GM23338 (cell line): ENCODE results near the gene MRC2. TPM values are rescaled to one million over a fixed set of nuclear protein-coding genes. Genes with fewer than 3 reads are reported as not detected.

Experiments used
- ATAC-seq: fragments of 200-7000 bp; cut with Tn5 transposase; 3 replicates; pipeline ENCODE4 v1.9.1; 2020
- DNase-seq: peaks from one replicate; pipeline ENCODE4 v3.0.0-alpha.2; 2015; ENCODE audit warnings: low spot score
- H2AFZ ChIP-seq: fragments of 200-600 bp; sonication (generic); 2 replicates; pipeline ENCODE4 v1.8.0; 2016; ENCODE audit warnings: antibody characterized with exemption, mild to moderate bottlenecking, moderate library complexity
- H3F3A ChIP-seq: fragments of 200-600 bp; sonication (generic); replicated peaks from 2 replicates; pipeline ENCODE4 v1.8.0; 2017; ENCODE audit warnings: antibody characterized with exemption, mixed run types, low read depth
- H3K27ac ChIP-seq: fragments of 200-600 bp; sonication (generic); 2 replicates; pipeline ENCODE4 v1.6.1; 2016; ENCODE audit warnings: low read depth
- H3K27me3 ChIP-seq: fragments of 200-600 bp; sonication (generic); 2 replicates; pipeline ENCODE4 v1.8.0; 2016; ENCODE audit warnings: mild to moderate bottlenecking, mixed run types, moderate library complexity; ENCODE audit not compliant: insufficient read depth
- H3K36me3 ChIP-seq: fragments of 200-600 bp; sonication (generic); 2 replicates; pipeline ENCODE4 v1.8.0; 2016; ENCODE audit warnings: mild to moderate bottlenecking; ENCODE audit not compliant: insufficient read depth
- H3K4me1 ChIP-seq: fragments of 200-600 bp; sonication (generic); 2 replicates; pipeline ENCODE4 v1.8.0; 2016; ENCODE audit warnings: mild to moderate bottlenecking, moderate library complexity; ENCODE audit not compliant: insufficient read depth
- H3K4me2 ChIP-seq: fragments of 200-600 bp; sonication (generic); 2 replicates; pipeline ENCODE4 v1.7.1; 2017; ENCODE audit warnings: mixed run types
- H3K4me3 ChIP-seq: fragments of 200-600 bp; sonication (generic); 2 replicates; pipeline ENCODE4 v1.6.1; 2016; ENCODE audit warnings: mixed run types
- H3K79me2 ChIP-seq: fragments of 200-600 bp; sonication (generic); replicated peaks from 2 replicates; pipeline ENCODE4 v1.8.0; 2017; ENCODE audit warnings: mild to moderate bottlenecking; ENCODE audit not compliant: insufficient read depth
- H3K9me2 ChIP-seq: fragments of 200-600 bp; sonication (generic); 2 replicates; pipeline ENCODE4 v1.8.0; 2017; ENCODE audit not compliant: insufficient read depth
- H4K20me1 ChIP-seq: fragments of 200-600 bp; sonication (generic); replicated peaks from 2 replicates; pipeline ENCODE4 v1.8.0; 2017; ENCODE audit warnings: mild to moderate bottlenecking; ENCODE audit not compliant: insufficient read depth
- H3K27ac Mint-ChIP-seq: 2 replicates; pipeline ENCODE4 v1.8.0; 2020; ENCODE audit warnings: inconsistent platforms, mild to moderate bottlenecking, moderate library complexity, mixed read lengths
- H3K27me3 Mint-ChIP-seq: 3 replicates; pipeline ENCODE4 v1.8.0; 2022; ENCODE audit warnings: low read depth, mild to moderate bottlenecking, moderate library complexity, mixed read lengths, inconsistent platforms; ENCODE audit not compliant: insufficient read depth, poor library complexity
- H3K36me3 Mint-ChIP-seq: 3 replicates; pipeline ENCODE4 v1.8.0; 2021; ENCODE audit warnings: low read depth, mild to moderate bottlenecking, inconsistent platforms, moderate library complexity, mixed read lengths
- H3K4me1 Mint-ChIP-seq: 3 replicates; pipeline ENCODE4 v1.8.0; 2020; ENCODE audit warnings: mild to moderate bottlenecking, inconsistent platforms, mixed read lengths
- H3K4me3 Mint-ChIP-seq: 3 replicates; pipeline ENCODE4 v1.8.0; 2021; ENCODE audit warnings: moderate library complexity, mild to moderate bottlenecking, inconsistent platforms, mixed read lengths
- H3K9me3 Mint-ChIP-seq: 3 replicates; pipeline ENCODE4 v1.8.0; 2020; ENCODE audit warnings: moderate library complexity, mild to moderate bottlenecking, inconsistent platforms, mixed read lengths
- EZH2phosphoT487 ChIP-seq: fragments of 200-600 bp; sonication (generic); IDR thresholded peaks from one replicate; pipeline ENCODE4 v1.8.1; 2018; ENCODE audit warnings: antibody characterized with exemption; ENCODE audit not compliant: unreplicated experiment
- POLR2AphosphoS5 ChIP-seq: IDR thresholded peaks from 2 replicates; pipeline ENCODE4 v1.6.1; 2016; ENCODE audit warnings: antibody characterized with exemption, low read depth
- ZNF114 ChIP-seq: fragments of 250-450 bp; sonication (Bioruptor Pico); IDR thresholded peaks from 2 replicates; pipeline ENCODE4 v1.5.0; 2020; ENCODE audit warnings: mild to moderate bottlenecking, moderate library complexity
- polyA plus RNA-seq: library from polyadenylated mRNA; unstranded; fragments of >200 nt; fragmentation: Nextera tagmentation; extraction: Ambion mirVana; gene quantifications from 2 replicates; pipeline ENCODE4 v1.2.1, GENCODE V29; 2016
- total RNA-seq: library from RNA; depleted of rRNA; stranded (reverse); fragments of >200 nt; shearing (Covaris generic); gene quantifications from 2 replicates; pipeline ENCODE4 v1.2.3, GENCODE V29; 2014
- TF ChIP-seq, protein P1 (sequence below), 2 experiments: fragments of 200-600 bp in 1 of 2; sonication (generic) in 1 of 2; conservative IDR thresholded peaks; 2 replicates each; pipeline versions ENCODE4 v1.5.1 to v1.6.1; 2016 to 2017; ENCODE audit warnings: antibody characterized with exemption in 2 of 2, low read depth in 2 of 2, mild to moderate bottlenecking in 2 of 2, moderate library complexity in 1 of 2
- TF ChIP-seq, protein P2 (sequence below): fragments of 250-450 bp; sonication (Bioruptor Pico); IDR thresholded peaks from 2 replicates; pipeline ENCODE4 v1.5.0; 2020; ENCODE audit warnings: mild to moderate bottlenecking, moderate library complexity

MRC2 gene
- total and polyA plus RNA-seq, 2 experiments from 2014 or later, result 8.0 to 38.6 TPM

DNA sequence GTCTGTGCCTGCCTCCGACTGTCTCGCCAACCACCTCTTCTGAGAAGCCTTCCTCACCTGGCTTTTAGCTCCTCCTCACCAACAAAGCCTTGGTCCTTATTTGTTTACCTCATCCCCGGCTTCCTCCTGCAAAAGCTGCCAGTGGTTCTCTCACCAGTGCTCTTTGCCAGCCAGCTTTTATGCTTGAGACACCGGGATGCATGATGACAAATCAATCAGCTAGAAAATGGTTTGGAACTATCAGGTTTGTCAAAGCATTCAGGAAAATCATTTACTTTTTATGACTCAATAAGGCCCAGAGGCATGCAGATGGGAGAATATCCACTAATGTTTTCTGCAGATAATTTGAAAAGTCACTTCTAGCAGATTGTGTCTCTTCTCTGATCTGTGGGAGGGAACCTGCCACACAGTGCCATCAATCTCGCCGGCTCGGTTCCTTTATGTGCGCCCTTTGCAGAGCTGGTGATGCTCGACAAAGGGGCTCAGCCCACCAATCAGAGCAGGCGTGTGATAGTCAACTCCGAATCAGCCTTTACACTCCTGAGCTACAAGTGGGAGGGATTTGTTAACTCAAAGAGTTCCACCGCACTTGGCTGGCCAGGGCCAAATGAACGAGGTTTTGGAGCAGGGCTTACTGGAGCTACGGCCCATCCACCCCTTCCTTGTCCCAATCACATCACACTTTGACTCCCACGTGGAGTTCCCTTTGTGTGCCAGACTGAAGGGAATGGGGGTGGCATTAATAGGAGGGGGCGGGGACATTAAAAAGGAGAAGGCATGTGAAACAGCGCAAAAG is 85.8 kb downstream of the MRC2 start:
- Mint-ChIP-seq H3K27me3 (peaks cover 10% of the 10 kb centered on the region), H3K9me3 (peaks cover 15% of the 10 kb centered on the region), H3K4me3 (no peak overlapping the region), H3K4me1 (peaks cover 13% of the 10 kb centered on the region), H3K36me3 (peaks cover 15% of the 10 kb centered on the region), H3K27ac (no peak overlapping the region)
- ATAC-seq (peak; percentile 74), DNase-seq (peak; percentile 63)
- Histone ChIP-seq H3K4me1 (0 out of 2 replicates have a peak, but pooled peaks cover 3% of the 10 kb centered on the region), H3F3A (no peaks in the 10 kb centered on the region), H2AFZ (peak overlapping the region; percentile 64; the same call in 1 of the 2 replicates), H3K79me2 (no peaks in the 10 kb centered on the region), H3K4me3 (no peak overlapping the region), H4K20me1 (no peaks in the 10 kb centered on the region), H3K4me2 (no peak overlapping the region), H3K27ac (no peak overlapping the region), H3K27me3 (no peaks in the 10 kb centered on the region), H3K9me2 (no peaks in the 10 kb centered on the region), H3K36me3 (no peaks in the 10 kb centered on the region)
- TF ChIP-seq EZH2phosphoT487, result no peak
- no peak for TF ChIP-seq POLR2AphosphoS5
- TF ChIP-seq, protein P1, sequence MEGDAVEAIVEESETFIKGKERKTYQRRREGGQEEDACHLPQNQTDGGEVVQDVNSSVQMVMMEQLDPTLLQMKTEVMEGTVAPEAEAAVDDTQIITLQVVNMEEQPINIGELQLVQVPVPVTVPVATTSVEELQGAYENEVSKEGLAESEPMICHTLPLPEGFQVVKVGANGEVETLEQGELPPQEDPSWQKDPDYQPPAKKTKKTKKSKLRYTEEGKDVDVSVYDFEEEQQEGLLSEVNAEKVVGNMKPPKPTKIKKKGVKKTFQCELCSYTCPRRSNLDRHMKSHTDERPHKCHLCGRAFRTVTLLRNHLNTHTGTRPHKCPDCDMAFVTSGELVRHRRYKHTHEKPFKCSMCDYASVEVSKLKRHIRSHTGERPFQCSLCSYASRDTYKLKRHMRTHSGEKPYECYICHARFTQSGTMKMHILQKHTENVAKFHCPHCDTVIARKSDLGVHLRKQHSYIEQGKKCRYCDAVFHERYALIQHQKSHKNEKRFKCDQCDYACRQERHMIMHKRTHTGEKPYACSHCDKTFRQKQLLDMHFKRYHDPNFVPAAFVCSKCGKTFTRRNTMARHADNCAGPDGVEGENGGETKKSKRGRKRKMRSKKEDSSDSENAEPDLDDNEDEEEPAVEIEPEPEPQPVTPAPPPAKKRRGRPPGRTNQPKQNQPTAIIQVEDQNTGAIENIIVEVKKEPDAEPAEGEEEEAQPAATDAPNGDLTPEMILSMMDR (conservative IDR thresholded peaks at IDR 0.05; ENCODE audit: low read depth in 2 of 2), result no peak

DNA sequence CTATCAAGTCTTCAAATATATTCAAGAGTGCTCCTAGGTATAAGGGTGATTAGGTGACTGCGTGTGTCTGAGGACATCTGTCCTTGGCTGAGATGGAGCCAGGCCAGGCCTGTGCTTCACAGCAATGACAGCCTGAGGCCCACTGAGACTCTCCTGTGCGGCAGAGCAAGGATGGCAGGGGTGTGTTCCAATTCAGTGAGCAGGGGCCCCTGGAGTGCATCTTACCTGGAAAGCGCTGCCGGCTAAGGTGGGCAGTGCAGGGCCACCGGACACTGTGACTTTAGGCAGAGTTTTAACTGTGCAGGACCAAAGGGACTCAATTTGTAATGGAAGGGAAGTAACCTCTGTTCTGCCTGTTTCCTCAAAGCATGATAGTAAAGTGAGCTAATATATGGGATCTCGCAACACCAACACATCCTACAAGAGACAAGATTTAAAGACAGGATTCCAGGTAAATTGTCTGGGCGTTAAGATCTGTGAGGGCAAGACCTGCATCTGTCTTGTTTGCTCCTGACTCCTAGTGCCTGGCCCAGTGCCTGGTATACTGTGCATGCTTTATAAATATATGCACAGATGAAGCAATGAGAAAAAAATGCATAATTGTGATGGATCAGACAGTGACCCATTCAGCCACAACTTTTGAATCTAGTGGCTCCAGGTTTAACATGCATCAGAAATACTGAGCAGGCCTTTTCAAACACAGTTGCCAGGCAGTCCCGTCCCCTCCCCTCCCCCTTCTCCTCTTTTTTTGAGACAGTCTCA is 86.7 kb downstream of the MRC2 start:
- no peak for ATAC-seq
- H3K27ac ChIP-seq, result no peak overlapping the region
- no peak overlapping the region for H3K4me3 ChIP-seq
- H3K4me1 ChIP-seq, result 0 out of 2 replicates have a peak, but pooled peaks cover 3% of the 10 kb centered on the region
- H3F3A ChIP-seq, result no peaks in the 10 kb centered on the region
- Mint-ChIP-seq H3K4me1 (peaks cover 13% of the 10 kb centered on the region), H3K27ac (no peak overlapping the region), H3K27me3 (peaks cover 9% of the 10 kb centered on the region), H3K4me3 (no peak overlapping the region), H3K36me3 (peaks cover 7% of the 10 kb centered on the region; the same call in 2 of the 3 replicates), H3K9me3 (peaks cover 7% of the 10 kb centered on the region)
- DNase-seq, result no peak
- H3K27me3 ChIP-seq, result no peaks in the 10 kb centered on the region
- 0 out of 2 replicates have a peak overlapping the region, but pooled peaks have one; percentile 64 for H2AFZ ChIP-seq
- H3K36me3 ChIP-seq, result no peaks in the 10 kb centered on the region
- no peaks in the 10 kb centered on the region for H4K20me1 ChIP-seq
- H3K79me2 ChIP-seq, result no peaks in the 10 kb centered on the region
- no peak overlapping the region for H3K4me2 ChIP-seq
- TF ChIP-seq ZNF114 (CRISPR knock-in tag) (no peak), POLR2AphosphoS5 (no peak), EZH2phosphoT487 (no peak)
- TF ChIP-seq, protein P1 (conservative IDR thresholded peaks at IDR 0.05; ENCODE audit: low read depth in 2 of 2), result no peak
- TF ChIP-seq, protein P2, sequence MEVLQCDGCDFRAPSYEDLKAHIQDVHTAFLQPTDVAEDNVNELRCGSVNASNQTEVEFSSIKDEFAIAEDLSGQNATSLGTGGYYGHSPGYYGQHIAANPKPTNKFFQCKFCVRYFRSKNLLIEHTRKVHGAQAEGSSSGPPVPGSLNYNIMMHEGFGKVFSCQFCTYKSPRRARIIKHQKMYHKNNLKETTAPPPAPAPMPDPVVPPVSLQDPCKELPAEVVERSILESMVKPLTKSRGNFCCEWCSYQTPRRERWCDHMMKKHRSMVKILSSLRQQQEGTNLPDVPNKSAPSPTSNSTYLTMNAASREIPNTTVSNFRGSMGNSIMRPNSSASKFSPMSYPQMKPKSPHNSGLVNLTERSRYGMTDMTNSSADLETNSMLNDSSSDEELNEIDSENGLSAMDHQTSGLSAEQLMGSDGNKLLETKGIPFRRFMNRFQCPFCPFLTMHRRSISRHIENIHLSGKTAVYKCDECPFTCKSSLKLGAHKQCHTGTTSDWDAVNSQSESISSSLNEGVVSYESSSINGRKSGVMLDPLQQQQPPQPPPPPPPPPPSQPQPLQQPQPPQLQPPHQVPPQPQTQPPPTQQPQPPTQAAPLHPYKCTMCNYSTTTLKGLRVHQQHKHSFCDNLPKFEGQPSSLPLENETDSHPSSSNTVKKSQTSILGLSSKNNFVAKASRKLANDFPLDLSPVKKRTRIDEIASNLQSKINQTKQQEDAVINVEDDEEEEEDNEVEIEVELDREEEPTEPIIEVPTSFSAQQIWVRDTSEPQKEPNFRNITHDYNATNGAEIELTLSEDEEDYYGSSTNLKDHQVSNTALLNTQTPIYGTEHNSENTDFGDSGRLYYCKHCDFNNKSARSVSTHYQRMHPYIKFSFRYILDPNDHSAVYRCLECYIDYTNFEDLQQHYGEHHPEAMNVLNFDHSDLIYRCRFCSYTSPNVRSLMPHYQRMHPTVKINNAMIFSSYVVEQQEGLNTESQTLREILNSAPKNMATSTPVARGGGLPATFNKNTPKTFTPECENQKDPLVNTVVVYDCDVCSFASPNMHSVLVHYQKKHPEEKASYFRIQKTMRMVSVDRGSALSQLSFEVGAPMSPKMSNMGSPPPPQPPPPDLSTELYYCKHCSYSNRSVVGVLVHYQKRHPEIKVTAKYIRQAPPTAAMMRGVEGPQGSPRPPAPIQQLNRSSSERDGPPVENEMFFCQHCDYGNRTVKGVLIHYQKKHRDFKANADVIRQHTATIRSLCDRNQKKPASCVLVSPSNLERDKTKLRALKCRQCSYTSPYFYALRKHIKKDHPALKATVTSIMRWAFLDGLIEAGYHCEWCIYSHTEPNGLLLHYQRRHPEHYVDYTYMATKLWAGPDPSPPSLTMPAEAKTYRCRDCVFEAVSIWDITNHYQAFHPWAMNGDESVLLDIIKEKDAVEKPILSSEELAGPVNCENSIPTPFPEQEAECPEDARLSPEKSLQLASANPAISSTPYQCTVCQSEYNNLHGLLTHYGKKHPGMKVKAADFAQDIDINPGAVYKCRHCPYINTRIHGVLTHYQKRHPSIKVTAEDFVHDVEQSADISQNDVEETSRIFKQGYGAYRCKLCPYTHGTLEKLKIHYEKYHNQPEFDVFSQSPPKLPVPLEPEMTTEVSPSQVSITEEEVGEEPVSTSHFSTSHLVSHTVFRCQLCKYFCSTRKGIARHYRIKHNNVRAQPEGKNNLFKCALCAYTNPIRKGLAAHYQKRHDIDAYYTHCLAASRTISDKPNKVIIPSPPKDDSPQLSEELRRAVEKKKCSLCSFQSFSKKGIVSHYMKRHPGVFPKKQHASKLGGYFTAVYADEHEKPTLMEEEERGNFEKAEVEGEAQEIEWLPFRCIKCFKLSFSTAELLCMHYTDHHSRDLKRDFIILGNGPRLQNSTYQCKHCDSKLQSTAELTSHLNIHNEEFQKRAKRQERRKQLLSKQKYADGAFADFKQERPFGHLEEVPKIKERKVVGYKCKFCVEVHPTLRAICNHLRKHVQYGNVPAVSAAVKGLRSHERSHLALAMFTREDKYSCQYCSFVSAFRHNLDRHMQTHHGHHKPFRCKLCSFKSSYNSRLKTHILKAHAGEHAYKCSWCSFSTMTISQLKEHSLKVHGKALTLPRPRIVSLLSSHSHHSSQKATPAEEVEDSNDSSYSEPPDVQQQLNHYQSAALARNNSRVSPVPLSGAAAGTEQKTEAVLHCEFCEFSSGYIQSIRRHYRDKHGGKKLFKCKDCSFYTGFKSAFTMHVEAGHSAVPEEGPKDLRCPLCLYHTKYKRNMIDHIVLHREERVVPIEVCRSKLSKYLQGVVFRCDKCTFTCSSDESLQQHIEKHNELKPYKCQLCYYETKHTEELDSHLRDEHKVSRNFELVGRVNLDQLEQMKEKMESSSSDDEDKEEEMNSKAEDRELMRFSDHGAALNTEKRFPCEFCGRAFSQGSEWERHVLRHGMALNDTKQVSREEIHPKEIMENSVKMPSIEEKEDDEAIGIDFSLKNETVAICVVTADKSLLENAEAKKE (CRISPR knock-in tag), result no peak
- no peaks in the 10 kb centered on the region for H3K9me2 ChIP-seq
